ENCODE results near the gene WNT3.
"Not testable (repeated sequence)": the region's sequence is repeated elsewhere in the genome, so short reads cannot be mapped to it uniquely, and the experiment has no call there.

WNT3 gene

DNA sequence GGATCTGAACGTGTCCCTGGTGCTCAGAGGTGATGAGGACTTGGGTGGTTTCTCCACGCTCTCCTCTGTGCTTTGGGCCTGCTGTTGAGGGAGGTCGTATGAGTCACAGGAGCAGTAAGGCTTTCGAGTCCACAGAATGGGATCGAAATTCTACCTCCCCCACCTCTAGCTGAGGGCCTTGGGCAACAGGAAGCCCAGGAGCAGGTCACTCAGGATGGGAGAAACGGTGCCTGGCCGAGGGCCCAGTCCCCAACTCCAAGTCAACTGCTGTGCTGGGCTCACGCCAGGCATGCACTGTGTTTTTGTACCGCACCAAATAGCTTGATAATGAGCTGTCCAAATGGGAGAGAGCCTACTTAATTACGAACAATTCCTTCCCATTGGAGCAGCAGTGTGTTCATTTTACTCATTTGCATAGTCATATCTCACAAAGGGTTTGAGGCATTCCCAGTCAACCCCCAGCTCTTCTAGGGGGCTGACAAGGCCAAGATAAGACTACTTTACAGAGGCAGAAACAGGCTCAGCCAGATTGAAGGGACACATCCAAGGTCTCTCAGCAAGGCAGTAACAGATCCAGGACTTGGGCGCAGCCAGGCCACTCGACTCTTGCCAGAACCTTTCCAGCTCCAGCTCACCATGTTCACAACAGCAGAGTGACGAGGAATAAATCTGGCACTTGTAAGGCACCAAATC, 53.6 kb downstream of the WNT3 start:
- DNase-seq (ENCODE audit: low read depth, low spot score), result no peak
- TF ChIP-seq ZNF274 (IDR thresholded peaks at IDR 0.05; ENCODE audit: low read depth, low read length) (no peak), YY1 (IDR thresholded peaks at IDR 0.05; ENCODE audit: insufficient read depth, insufficient read length) (no peak), SUZ12 (IDR thresholded peaks at IDR 0.05; ENCODE audit: extremely low read depth, insufficient read depth, insufficient read length) (no peak)
- Histone ChIP-seq H3K36me3 (ENCODE audit: insufficient read depth, insufficient read length, low read length) (peaks cover 42% of the 10 kb centered on the region), H3K9ac (ENCODE audit: insufficient read length, low read depth) (no peak overlapping the region), H3K9me3 (ENCODE audit: insufficient read depth, low read length) (no peaks in the 10 kb centered on the region), H3K4me1 (ENCODE audit: insufficient read depth, insufficient read length) (peaks cover 21% of the 10 kb centered on the region), H3K27me3 (ENCODE audit: insufficient read depth, insufficient read length) (peaks cover 39% of the 10 kb centered on the region), H3K4me3 (ENCODE audit: insufficient read length, low read depth) (no peak overlapping the region)

DNA sequence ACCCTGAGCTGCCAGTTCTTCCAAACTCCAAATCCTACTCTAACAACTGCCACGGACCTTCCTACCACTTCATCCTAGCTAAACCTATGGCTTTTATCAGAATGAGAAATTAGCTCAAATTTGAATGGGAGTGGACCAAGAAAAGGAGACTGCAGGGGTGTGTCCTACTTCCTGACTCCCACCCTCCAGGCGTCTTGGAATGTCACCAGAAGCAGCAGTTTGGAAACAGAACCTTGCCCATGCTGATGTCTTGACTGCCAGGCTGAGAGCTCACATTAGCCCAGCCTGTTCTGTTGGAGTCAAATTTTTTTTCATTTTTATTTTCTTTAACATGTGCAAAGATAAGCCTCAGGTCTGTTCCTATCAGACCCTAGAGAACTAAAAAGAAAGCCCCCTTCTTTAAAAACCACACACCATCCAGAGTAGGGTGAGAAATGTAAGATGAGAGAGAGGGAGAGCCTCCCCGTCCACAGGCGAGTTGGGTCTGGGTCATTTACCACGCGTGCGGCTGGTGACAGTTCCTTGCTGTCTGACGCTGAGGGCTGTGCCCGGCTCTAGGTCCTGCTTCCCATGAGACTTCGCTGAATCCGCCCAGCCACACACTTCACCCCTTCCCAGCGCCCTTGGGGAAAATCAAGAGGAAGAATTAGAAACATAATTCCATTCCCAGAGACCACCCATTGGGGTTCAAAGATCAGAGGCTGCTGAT, 54.3 kb downstream of the WNT3 start:
- no peak overlapping the region for H3K4me3 ChIP-seq (ENCODE audit: insufficient read length, low read depth)
- H3K27me3 ChIP-seq (ENCODE audit: insufficient read depth, insufficient read length), result peaks cover 32% of the 10 kb centered on the region
- peaks cover 43% of the 10 kb centered on the region for H3K36me3 ChIP-seq (ENCODE audit: insufficient read depth, insufficient read length, low read length)
- no peak overlapping the region for H3K9ac ChIP-seq (ENCODE audit: insufficient read length, low read depth)
- no peaks in the 10 kb centered on the region for H3K9me3 ChIP-seq (ENCODE audit: insufficient read depth, low read length)
- DNase-seq (ENCODE audit: low read depth, low spot score), result no peak
- TF ChIP-seq YY1 (IDR thresholded peaks at IDR 0.05; ENCODE audit: insufficient read depth, insufficient read length) (no peak), ZNF274 (IDR thresholded peaks at IDR 0.05; ENCODE audit: low read depth, low read length) (no peak), SUZ12 (IDR thresholded peaks at IDR 0.05; ENCODE audit: extremely low read depth, insufficient read depth, insufficient read length) (no peak)
- peaks cover 15% of the 10 kb centered on the region for H3K4me1 ChIP-seq (ENCODE audit: insufficient read depth, insufficient read length)

DNA sequence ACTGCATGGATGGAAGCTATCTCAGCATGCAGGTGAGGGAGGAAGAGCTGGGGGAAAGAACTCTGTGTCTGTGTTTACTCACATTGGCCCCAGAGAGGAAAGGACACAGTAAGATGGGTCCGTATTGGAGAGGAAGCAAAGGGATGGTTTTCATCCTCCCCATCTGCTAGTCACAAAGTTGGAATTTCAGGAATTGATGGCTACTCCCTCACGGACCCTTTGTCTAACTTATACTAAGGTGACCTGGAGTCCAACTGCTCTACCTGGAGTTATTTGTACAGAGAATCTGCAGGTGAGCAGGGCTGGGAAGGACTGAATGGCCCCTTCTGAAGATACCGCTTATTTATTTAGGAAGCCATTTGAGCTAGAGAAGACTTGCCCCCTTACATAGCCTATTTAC, 55.1 kb downstream of the WNT3 start:
- TF ChIP-seq YY1 (IDR thresholded peaks at IDR 0.05; ENCODE audit: insufficient read depth, insufficient read length), result no peak
- TF ChIP-seq ZNF274 (IDR thresholded peaks at IDR 0.05; ENCODE audit: low read depth, low read length), result no peak
- no peak for TF ChIP-seq SUZ12 (IDR thresholded peaks at IDR 0.05; ENCODE audit: extremely low read depth, insufficient read depth, insufficient read length)
- H3K9me3 ChIP-seq (ENCODE audit: insufficient read depth, low read length), result no peaks in the 10 kb centered on the region
- no peak for DNase-seq (ENCODE audit: low read depth, low spot score)
- H3K9ac ChIP-seq (ENCODE audit: insufficient read length, low read depth), result no peak overlapping the region
- H3K27me3 ChIP-seq (ENCODE audit: insufficient read depth, insufficient read length), result peaks cover 25% of the 10 kb centered on the region
- H3K4me3 ChIP-seq (ENCODE audit: insufficient read length, low read depth), result no peak overlapping the region
- H3K36me3 ChIP-seq (ENCODE audit: insufficient read depth, insufficient read length, low read length), result peaks cover 38% of the 10 kb centered on the region
- H3K4me1 ChIP-seq (ENCODE audit: insufficient read depth, insufficient read length), result peaks cover 15% of the 10 kb centered on the region

DNA sequence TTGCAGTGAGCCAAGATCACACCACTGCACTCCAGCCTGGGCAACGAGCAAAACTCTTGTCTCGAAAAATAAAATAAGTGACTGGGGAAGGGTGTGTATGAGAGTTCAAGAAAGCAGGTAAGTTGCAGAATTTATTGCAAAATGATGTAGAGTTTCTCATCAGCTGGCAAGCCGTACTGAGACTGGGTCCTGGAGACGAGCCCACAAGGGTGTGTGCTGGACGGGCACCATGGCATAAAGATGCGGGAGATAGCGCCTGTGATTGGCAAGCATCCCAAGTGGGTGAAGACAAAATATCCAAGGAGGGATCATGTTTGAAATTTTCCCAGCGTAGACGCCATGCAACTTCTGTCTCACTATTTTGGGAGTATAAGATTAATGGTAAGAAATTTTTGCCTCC, 59.4 kb downstream of the WNT3 start:
- Histone ChIP-seq H3K27me3 (ENCODE audit: insufficient read depth, insufficient read length) (no peaks in the 10 kb centered on the region), H3K4me3 (ENCODE audit: insufficient read length, low read depth) (no peak overlapping the region), H3K9me3 (ENCODE audit: insufficient read depth, low read length) (no peaks in the 10 kb centered on the region), H3K36me3 (ENCODE audit: insufficient read depth, insufficient read length, low read length) (peaks cover 46% of the 10 kb centered on the region), H3K9ac (ENCODE audit: insufficient read length, low read depth) (no peak overlapping the region), H3K4me1 (ENCODE audit: insufficient read depth, insufficient read length) (no peaks in the 10 kb centered on the region)
- TF ChIP-seq ZNF274 (IDR thresholded peaks at IDR 0.05; ENCODE audit: low read depth, low read length) (no peak), SUZ12 (IDR thresholded peaks at IDR 0.05; ENCODE audit: extremely low read depth, insufficient read depth, insufficient read length) (no peak), YY1 (IDR thresholded peaks at IDR 0.05; ENCODE audit: insufficient read depth, insufficient read length) (no peak)
- DNase-seq (ENCODE audit: low read depth, low spot score), result no peak

DNA sequence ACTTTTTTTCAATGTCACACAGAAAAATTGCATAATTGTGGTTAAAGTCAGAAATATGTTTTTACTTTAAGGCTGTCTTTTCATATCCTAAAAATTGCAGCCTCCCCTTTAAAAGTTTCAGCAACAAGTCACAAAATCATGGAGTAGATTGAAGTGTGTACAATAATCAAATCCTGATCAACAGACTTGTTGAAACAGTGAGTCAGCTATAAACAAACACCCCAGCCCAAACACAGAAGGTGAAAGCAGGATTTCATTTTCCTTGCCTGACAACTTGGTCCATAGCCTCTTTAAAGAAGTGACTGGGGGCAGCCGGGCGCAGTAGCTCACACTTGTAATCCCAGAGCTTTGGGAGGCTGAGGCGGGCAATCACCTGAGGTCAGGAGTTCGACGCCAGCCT, 59.9 kb downstream of the WNT3 start:
- Histone ChIP-seq H3K27me3 (ENCODE audit: insufficient read depth, insufficient read length) (no peaks in the 10 kb centered on the region), H3K9ac (ENCODE audit: insufficient read length, low read depth) (no peak overlapping the region), H3K9me3 (ENCODE audit: insufficient read depth, low read length) (no peaks in the 10 kb centered on the region), H3K36me3 (ENCODE audit: insufficient read depth, insufficient read length, low read length) (peaks cover 46% of the 10 kb centered on the region), H3K4me1 (ENCODE audit: insufficient read depth, insufficient read length) (no peaks in the 10 kb centered on the region), H3K4me3 (ENCODE audit: insufficient read length, low read depth) (no peak overlapping the region)
- TF ChIP-seq ZNF274 (IDR thresholded peaks at IDR 0.05; ENCODE audit: low read depth, low read length) (no peak), SUZ12 (IDR thresholded peaks at IDR 0.05; ENCODE audit: extremely low read depth, insufficient read depth, insufficient read length) (no peak), YY1 (IDR thresholded peaks at IDR 0.05; ENCODE audit: insufficient read depth, insufficient read length) (no peak)
- DNase-seq (ENCODE audit: low read depth, low spot score), result no peak

- H3K36me3 ChIP-seq (ENCODE audit: insufficient read depth, insufficient read length, low read length), result peaks cover 39% of the 10 kb centered on the region
- H3K4me1 ChIP-seq (ENCODE audit: insufficient read depth, insufficient read length); H3K9ac ChIP-seq (ENCODE audit: insufficient read length, low read depth); DNase-seq (ENCODE audit: low read depth, low spot score); H3K4me3 ChIP-seq (ENCODE audit: insufficient read length, low read depth); H3K27me3 ChIP-seq (ENCODE audit: insufficient read depth, insufficient read length); H3K9me3 ChIP-seq (ENCODE audit: insufficient read depth, low read length): not testable (repeated sequence)
These were observed 60.9 kb downstream of the WNT3 start for GRCh38 chr17:46757588-46757987.

- Histone ChIP-seq H3K36me3 (ENCODE audit: insufficient read depth, insufficient read length, low read length) (peaks cover 43% of the 10 kb centered on the region), H3K27me3 (ENCODE audit: insufficient read depth, insufficient read length) (no peaks in the 10 kb centered on the region), H3K9ac (ENCODE audit: insufficient read length, low read depth) (no peak overlapping the region), H3K4me3 (ENCODE audit: insufficient read length, low read depth) (no peak overlapping the region), H3K4me1 (ENCODE audit: insufficient read depth, insufficient read length) (no peaks in the 10 kb centered on the region), H3K9me3 (ENCODE audit: insufficient read depth, low read length) (no peaks in the 10 kb centered on the region)
- DNase-seq (ENCODE audit: low read depth, low spot score), result no peak
- no peak for TF ChIP-seq ZNF274 (IDR thresholded peaks at IDR 0.05; ENCODE audit: low read depth, low read length)
- TF ChIP-seq SUZ12 (IDR thresholded peaks at IDR 0.05; ENCODE audit: extremely low read depth, insufficient read depth, insufficient read length), result no peak
- TF ChIP-seq YY1 (IDR thresholded peaks at IDR 0.05; ENCODE audit: insufficient read depth, insufficient read length), result no peak
These were observed 61.6 kb downstream of the WNT3 start for GRCh38 chr17:46756861-46757260.
